Esophagus muscularis mucosa (tissue), 4 donors: ENCODE measurements around the gene FLCN. TPM values are rescaled to one million over a fixed set of nuclear protein-coding genes. Genes with fewer than 3 reads are reported as not detected.

Experiments
- DNase-seq: peaks from one replicate; pipeline ENCODE4 v3.0.0-alpha.2; 2017; ENCODE audit errors: extremely low spot score
- H3K27ac ChIP-seq, 4 donors: fragments of 200-600 bp; sonication (generic); replicated peaks in 1 of 4; 1 replicate in 3 of 4; 2 replicates in 1 of 4; pipeline ENCODE4 v1.5.1; 2016 to 2019; ENCODE audit warnings: mild to moderate bottlenecking in 1 of 4
- H3K27me3 ChIP-seq, 4 donors: fragments of 200-600 bp; sonication (generic); one replicate each; pipeline versions ENCODE4 v1.5.1 to v1.6.0; 2016 to 2019
- H3K36me3 ChIP-seq, 4 donors: fragments of 200-600 bp; sonication (generic); one replicate each; pipeline ENCODE4 v1.5.1; 2016 to 2019
- H3K4me1 ChIP-seq, 4 donors: fragments of 200-600 bp; sonication (generic); one replicate each; pipeline ENCODE4 v1.5.1; 2016 to 2019
- H3K4me3 ChIP-seq, 4 donors: fragments of 200-600 bp; sonication (generic); 1 replicate in 2 of 4; 2 replicates in 2 of 4; pipeline ENCODE4 v1.5.1; 2016 to 2019; ENCODE audit warnings: mild to moderate bottlenecking in 4 of 4, moderate library complexity in 1 of 4
- H3K9me3 ChIP-seq, 4 donors: fragments of 200-600 bp; sonication (generic); 1 replicate in 3 of 4; 2 replicates in 1 of 4; pipeline ENCODE4 v1.5.1; 2016 to 2019
- CTCF ChIP-seq, 3 experiments: fragments of 200-600 bp in 2 of 3; fragments of 450-650 bp in 1 of 3; sonication (generic) in 2 of 3; IDR thresholded peaks; one replicate each; pipeline ENCODE4 v1.5.1; 2017 to 2019; ENCODE audit warnings: antibody characterized with exemption in 3 of 3, mild to moderate bottlenecking in 2 of 3, moderate library complexity in 1 of 3
- EP300 ChIP-seq: sonication (generic); formaldehyde crosslinking; IDR thresholded peaks from one replicate; pipeline ENCODE4 v1.6.1; 2017; ENCODE audit warnings: antibody characterized with exemption
- POLR2A ChIP-seq: fragments of 450-650 bp; IDR thresholded peaks from one replicate; pipeline ENCODE4 v1.6.1; 2017; ENCODE audit warnings: antibody characterized with exemption, moderate library complexity, mild to moderate bottlenecking, low read depth
- POLR2AphosphoS5 ChIP-seq, 2 donors: sonication (generic); formaldehyde crosslinking; IDR thresholded peaks; one replicate each; pipeline ENCODE4 v1.6.1; 2017; ENCODE audit warnings: antibody characterized with exemption in 2 of 2
- WGBS: methylation state at CpG from one replicate; pipeline ENCODE4 v1.1.5; 2018; 5-methylcytosine and 5-hydroxymethylcytosine counted together
- intact Hi-C: fragments of 100-400 bp; cut with DNase I; formaldehyde crosslinking; loops from one replicate; pipeline ENCODE4 v1.15.1; 2023
- total RNA-seq, 4 donors: library from RNA; depleted of rRNA; stranded (reverse); fragments of >200 nt; gene quantifications; one replicate each; pipeline versions ENCODE4 v1.1.0 to v1.2.1, GENCODE V29; 2016

FLCN gene
- total RNA-seq, 4 donors from 2014 or later = 21.5 to 64.7 (median 45.5) TPM

- H3K27me3 ChIP-seq = no peaks in the 10 kb centered on the region
- peak overlapping the region in 2 of 4 donors; percentile 17 to 44 for H3K27ac ChIP-seq
- no peak for DNase-seq
- H3K4me3 ChIP-seq = no peak overlapping the region
- no peaks in the 10 kb centered on the region for H3K9me3 ChIP-seq
- H3K4me1 ChIP-seq = peaks cover 0 to 7% (median 3%) of the 10 kb centered on the region in 4 donors
- intact Hi-C loops = no loop called here
- WGBS = 68% methylated on average over 7 of the region's 10 CpGs
- TF ChIP-seq EP300 (no peak), POLR2A (no peak), POLR2AphosphoS5 (IDR thresholded peaks at IDR 0.05) (no peak), CTCF (IDR thresholded peaks at IDR 0.05) (no peak)
- H3K36me3 ChIP-seq = peaks cover 57 to 78% (median 72%) of the 10 kb centered on the region in 4 donors
These were observed 23.2 kb downstream of the FLCN start for GRCh38 chr17:17213775-17214174.

GRCh38 chr17:17207998-17208397, 29.0 kb downstream of the FLCN start:
- intact Hi-C loops = no loop called here
- Histone ChIP-seq H3K27ac (peak overlapping the region; percentile 92 to 96 (median 94)), H3K9me3 (no peaks in the 10 kb centered on the region), H3K36me3 (peaks cover 6 to 20% (median 14%) of the 10 kb centered on the region in 4 donors), H3K4me1 (peaks cover 37 to 47% (median 46%) of the 10 kb centered on the region in 4 donors), H3K4me3 (no peak overlapping the region), H3K27me3 (no peaks in the 10 kb centered on the region)
- 77% methylated on average over 8 of the region's 8 CpGs for WGBS
- DNase-seq = no peak
- TF ChIP-seq CTCF (IDR thresholded peaks at IDR 0.05) (no peak), EP300 (no peak), POLR2A (no peak), POLR2AphosphoS5 (IDR thresholded peaks at IDR 0.05) (no peak)

- Histone ChIP-seq H3K36me3 (peaks cover 0 to 18% (median 10%) of the 10 kb centered on the region in 4 donors), H3K27ac (peak overlapping the region; percentile 92 to 96 (median 94)), H3K4me1 (peaks cover 45 to 58% (median 56%) of the 10 kb centered on the region in 4 donors), H3K9me3 (no peaks in the 10 kb centered on the region), H3K27me3 (no peaks in the 10 kb centered on the region), H3K4me3 (peak overlapping the region; percentile 62 to 69 (median 65))
- intact Hi-C loops = no loop called here
- DNase-seq = no peak
- WGBS = 29% methylated on average over 8 of the region's 16 CpGs
- TF ChIP-seq POLR2AphosphoS5 (IDR thresholded peaks at IDR 0.05) (no peak), EP300 (no peak), POLR2A (no peak), CTCF (IDR thresholded peaks at IDR 0.05) (no peak)
These were observed 30.0 kb downstream of the FLCN start for GRCh38 chr17:17206913-17207335.

- 21% methylated on average over 35 of the region's 78 CpGs for WGBS
- Histone ChIP-seq H3K27ac (peak within 1 kb of the TSS; percentile 92 to 96 (median 94)), H3K36me3 (peaks cover 0 to 12% (median 7%) of the 10 kb centered on the region in 4 donors), H3K9me3 (no peaks in the 10 kb centered on the region), H3K4me1 (peaks cover 49 to 64% (median 62%) of the 10 kb centered on the region in 4 donors), H3K27me3 (no peaks in the 10 kb centered on the region), H3K4me3 (peak within 1 kb of the TSS; percentile 62 to 69 (median 65))
- intact Hi-C loops = no loop called here
- DNase-seq = peak; percentile 93
- no peak for TF ChIP-seq CTCF (IDR thresholded peaks at IDR 0.05)
- peak; percentile 67 to 70 for TF ChIP-seq POLR2AphosphoS5 (IDR thresholded peaks at IDR 0.05)
These were observed 30.6 kb downstream of the FLCN start, which contains the start of gene PLD6 for GRCh38 chr17:17206124-17206912. Gene PLD6 (minus strand): TSS chr17:17206333. CDS start chr17:17206286, 47 bp downstream.
